Tibial nerve (tissue), 4 donors: ENCODE data around the gene ARL5A.

Experiments used
- CTCF ChIP-seq, 5 experiments: fragments of 200-600 bp in 3 of 5; fragments of 450-650 bp in 2 of 5; sonication (generic) in 3 of 5; IDR thresholded peaks; one replicate each; pipeline ENCODE4 v1.5.1; 2016 to 2019; ENCODE audit warnings: antibody characterized with exemption in 5 of 5, mild to moderate bottlenecking in 3 of 5, moderate library complexity in 2 of 5
- EP300 ChIP-seq, 2 donors: sonication (generic); formaldehyde crosslinking; IDR thresholded peaks; one replicate each; pipeline ENCODE4 v1.6.1; 2017; ENCODE audit warnings: antibody characterized with exemption in 2 of 2, mild to moderate bottlenecking in 1 of 2
- POLR2A ChIP-seq, 2 donors: fragments of 450-650 bp; IDR thresholded peaks; one replicate each; pipeline ENCODE4 v1.6.1; 2017; ENCODE audit warnings: antibody characterized with exemption in 2 of 2, mild to moderate bottlenecking in 2 of 2, moderate library complexity in 2 of 2

- no peak for TF ChIP-seq CTCF (IDR thresholded peaks at IDR 0.05)
- TF ChIP-seq POLR2A (IDR thresholded peaks at IDR 0.05) = no peak
- no peak for TF ChIP-seq EP300 (IDR thresholded peaks at IDR 0.05)
Observed at GRCh38 chr2:151789055-151789834, 39.0 kb downstream of the ARL5A start.
